ENCODE data around the gene CIAO1. TPM values are rescaled to one million over a fixed set of nuclear protein-coding genes. Genes with fewer than 3 reads are reported as not detected.

Gene CIAO1
- total RNA-seq, 6 experiments from 2014 or later = 54.9 to 71.4 (median 60.4) TPM

GRCh38 chr2:96319396-96319795 is 53.4 kb downstream of the CIAO1 start:
- TF ChIP-seq, protein P1, sequence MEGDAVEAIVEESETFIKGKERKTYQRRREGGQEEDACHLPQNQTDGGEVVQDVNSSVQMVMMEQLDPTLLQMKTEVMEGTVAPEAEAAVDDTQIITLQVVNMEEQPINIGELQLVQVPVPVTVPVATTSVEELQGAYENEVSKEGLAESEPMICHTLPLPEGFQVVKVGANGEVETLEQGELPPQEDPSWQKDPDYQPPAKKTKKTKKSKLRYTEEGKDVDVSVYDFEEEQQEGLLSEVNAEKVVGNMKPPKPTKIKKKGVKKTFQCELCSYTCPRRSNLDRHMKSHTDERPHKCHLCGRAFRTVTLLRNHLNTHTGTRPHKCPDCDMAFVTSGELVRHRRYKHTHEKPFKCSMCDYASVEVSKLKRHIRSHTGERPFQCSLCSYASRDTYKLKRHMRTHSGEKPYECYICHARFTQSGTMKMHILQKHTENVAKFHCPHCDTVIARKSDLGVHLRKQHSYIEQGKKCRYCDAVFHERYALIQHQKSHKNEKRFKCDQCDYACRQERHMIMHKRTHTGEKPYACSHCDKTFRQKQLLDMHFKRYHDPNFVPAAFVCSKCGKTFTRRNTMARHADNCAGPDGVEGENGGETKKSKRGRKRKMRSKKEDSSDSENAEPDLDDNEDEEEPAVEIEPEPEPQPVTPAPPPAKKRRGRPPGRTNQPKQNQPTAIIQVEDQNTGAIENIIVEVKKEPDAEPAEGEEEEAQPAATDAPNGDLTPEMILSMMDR (IDR thresholded peaks at IDR 0.05) = no peak
- H3K4me3 Mint-ChIP-seq = no peak overlapping the region
- H3K27ac Mint-ChIP-seq = no peak overlapping the region
- H3K36me3 Mint-ChIP-seq (ENCODE audit: low read depth) = no peaks in the 10 kb centered on the region; the same call in 1 of the 2 replicates
- peaks cover 38% of the 10 kb centered on the region for H3K4me1 Mint-ChIP-seq (ENCODE audit: low read depth)
- H3K9me3 Mint-ChIP-seq = no peaks in the 10 kb centered on the region
- peaks cover 5% of the 10 kb centered on the region for H3K27me3 Mint-ChIP-seq (ENCODE audit: insufficient read depth)
- no peak for DNase-seq

GRCh38 chr2:96320326-96320725 is 54.3 kb downstream of the CIAO1 start:
- H3K4me1 Mint-ChIP-seq (ENCODE audit: low read depth) = peaks cover 33% of the 10 kb centered on the region
- DNase-seq = no peak
- TF ChIP-seq, protein P1 (IDR thresholded peaks at IDR 0.05) = no peak
- no peaks in the 10 kb centered on the region; the same call in 1 of the 2 replicates for H3K36me3 Mint-ChIP-seq (ENCODE audit: low read depth)
- no peaks in the 10 kb centered on the region for H3K9me3 Mint-ChIP-seq
- H3K27me3 Mint-ChIP-seq (ENCODE audit: insufficient read depth) = peaks cover 10% of the 10 kb centered on the region
- peak overlapping the region; percentile 91; the same call in 1 of the 2 replicates for H3K4me3 Mint-ChIP-seq
- H3K27ac Mint-ChIP-seq = no peak overlapping the region

GRCh38 chr2:96320728-96321622 is 55.0 kb downstream of the CIAO1 start:
- Mint-ChIP-seq H3K27ac (peak overlapping the region; percentile 65), H3K36me3 (ENCODE audit: low read depth) (no peaks in the 10 kb centered on the region; the same call in 1 of the 2 replicates)

More at GRCh38 chr2:96320728-96321622, 55.0 kb downstream of the CIAO1 start:
- Mint-ChIP-seq H3K27me3 (ENCODE audit: insufficient read depth) (peaks cover 13% of the 10 kb centered on the region), H3K4me1 (ENCODE audit: low read depth) (peaks cover 33% of the 10 kb centered on the region), H3K9me3 (no peaks in the 10 kb centered on the region), H3K4me3 (peak overlapping the region; percentile 91)
- TF ChIP-seq, protein P1 (IDR thresholded peaks at IDR 0.05) = no peak
- no peak for DNase-seq

Other genes with a start within 250 kb of the CIAO1 start
- 10 to 100 TPM in 4 of 6 experiments, 1 to 10 TPM in 2; 3.1 to 44.6 (median 37.8) TPM for gene GPAT2, start 231.3 kb upstream of the CIAO1 start, total RNA-seq (2021; fragmentation: NEBNext Ultra II Directional; extraction: Animal tissue kit (Norgen Biotek cat#: 25700))
- not detected for gene ADRA2B, start 149.7 kb upstream of the CIAO1 start, total RNA-seq (2021; fragmentation: NEBNext Ultra II Directional; extraction: Animal tissue kit (Norgen Biotek cat#: 25700))
- under 1 TPM in 3 of 6 experiments, not detected in 3; 0.25 to 0.39 (median 0.31) TPM for gene ASTL, start 127.7 kb upstream of the CIAO1 start, total RNA-seq (2021; fragmentation: NEBNext Ultra II Directional; extraction: Animal tissue kit (Norgen Biotek cat#: 25700))
- 10 to 100 TPM; 10.1 to 17.9 (median 11.5) TPM for gene DUSP2, start 120.8 kb upstream of the CIAO1 start, total RNA-seq (2021; fragmentation: NEBNext Ultra II Directional; extraction: Animal tissue kit (Norgen Biotek cat#: 25700))
- gene STARD7, start 57.4 kb upstream of the CIAO1 start, total RNA-seq (2021; fragmentation: NEBNext Ultra II Directional; extraction: Animal tissue kit (Norgen Biotek cat#: 25700)) = 100 to 1,000 TPM; 167 to 195 (median 180) TPM
- gene TMEM127, start 228 bp upstream of the CIAO1 start, total RNA-seq (2021; fragmentation: NEBNext Ultra II Directional; extraction: Animal tissue kit (Norgen Biotek cat#: 25700)) = 10 to 100 TPM; 57.6 to 84.6 (median 71.1) TPM
- gene SNRNP200, start 39.3 kb downstream of the CIAO1 start, total RNA-seq (2021; fragmentation: NEBNext Ultra II Directional; extraction: Animal tissue kit (Norgen Biotek cat#: 25700)) = 100 to 1,000 TPM in 2 of 6 experiments, 10 to 100 TPM in 4; 88.0 to 106 (median 93.3) TPM
- 1 to 10 TPM in 2 of 6 experiments, under 1 TPM in 4; 0.55 to 1.2 (median 0.94) TPM for gene ITPRIPL1, start 59.1 kb downstream of the CIAO1 start, total RNA-seq (2021; fragmentation: NEBNext Ultra II Directional; extraction: Animal tissue kit (Norgen Biotek cat#: 25700))
- gene NCAPH, start 69.5 kb downstream of the CIAO1 start, total RNA-seq (2021; fragmentation: NEBNext Ultra II Directional; extraction: Animal tissue kit (Norgen Biotek cat#: 25700)) = 10 to 100 TPM; 10.8 to 25.4 (median 24.0) TPM
- not detected for gene NEURL3, start 239.1 kb downstream of the CIAO1 start, total RNA-seq (2021; fragmentation: NEBNext Ultra II Directional; extraction: Animal tissue kit (Norgen Biotek cat#: 25700))

Data from HFFc6 (cell line).